GM19467 (cell line): Measurements from ENCODE around the gene MIEF2.

Experiments
- ATAC-seq: cut with Tn5 transposase; IDR thresholded peaks from one replicate; pipeline ENCODE4 v1.9.1; 2021; ENCODE audit warnings: mild to moderate bottlenecking, moderate library complexity; ENCODE audit not compliant: unreplicated experiment

MIEF2 gene

GRCh38 chr17:18234853-18235380 lies 25.5 kb upstream of the MIEF2 start:
- no peak for ATAC-seq

- ATAC-seq = no peak
Measured at GRCh38 chr17:18235743-18236256, 24.7 kb upstream of the MIEF2 start.

GRCh38 chr17:18236494-18236893 lies 24.0 kb upstream of the MIEF2 start:
- ATAC-seq = no peak

- no peak for ATAC-seq
Measured at GRCh38 chr17:18237461-18237860, 23.0 kb upstream of the MIEF2 start.

- no peak for ATAC-seq
Measured at GRCh38 chr17:18238299-18238698, 22.2 kb upstream of the MIEF2 start.

GRCh38 chr17:18240449-18240848 lies 20.0 kb upstream of the MIEF2 start:
- ATAC-seq = no peak

- no peak for ATAC-seq
Measured at GRCh38 chr17:18241229-18241871, 19.1 kb upstream of the MIEF2 start.

- ATAC-seq = no peak
Measured at GRCh38 chr17:18245038-18245776, 15.3 kb upstream of the MIEF2 start.

- no peak for ATAC-seq
Measured at GRCh38 chr17:18246109-18246725, 14.2 kb upstream of the MIEF2 start.

- ATAC-seq = no peak
Measured at GRCh38 chr17:18246880-18247612, 13.4 kb upstream of the MIEF2 start.

- no peak for ATAC-seq
Measured at GRCh38 chr17:18247613-18248001, 12.9 kb upstream of the MIEF2 start.

- no peak for ATAC-seq
Measured at GRCh38 chr17:18248300-18248731, 12.1 kb upstream of the MIEF2 start.

GRCh38 chr17:18248811-18249210 lies 11.7 kb upstream of the MIEF2 start:
- no peak for ATAC-seq

GRCh38 chr17:18250259-18250658 lies 10.2 kb upstream of the MIEF2 start:
- ATAC-seq = no peak

- ATAC-seq = no peak
Measured at GRCh38 chr17:18250708-18251107, 9.8 kb upstream of the MIEF2 start.

GRCh38 chr17:18251204-18251603 lies 9.3 kb upstream of the MIEF2 start:
- no peak for ATAC-seq

- ATAC-seq = no peak
Measured at GRCh38 chr17:18252160-18252559, 8.3 kb upstream of the MIEF2 start.

- ATAC-seq = no peak
Measured at GRCh38 chr17:18253187-18253884, 7.1 kb upstream of the MIEF2 start.

- no peak for ATAC-seq
Measured at GRCh38 chr17:18253947-18254821, 6.3 kb upstream of the MIEF2 start.
